ENCODE results near the gene FCHSD1.

DNA sequence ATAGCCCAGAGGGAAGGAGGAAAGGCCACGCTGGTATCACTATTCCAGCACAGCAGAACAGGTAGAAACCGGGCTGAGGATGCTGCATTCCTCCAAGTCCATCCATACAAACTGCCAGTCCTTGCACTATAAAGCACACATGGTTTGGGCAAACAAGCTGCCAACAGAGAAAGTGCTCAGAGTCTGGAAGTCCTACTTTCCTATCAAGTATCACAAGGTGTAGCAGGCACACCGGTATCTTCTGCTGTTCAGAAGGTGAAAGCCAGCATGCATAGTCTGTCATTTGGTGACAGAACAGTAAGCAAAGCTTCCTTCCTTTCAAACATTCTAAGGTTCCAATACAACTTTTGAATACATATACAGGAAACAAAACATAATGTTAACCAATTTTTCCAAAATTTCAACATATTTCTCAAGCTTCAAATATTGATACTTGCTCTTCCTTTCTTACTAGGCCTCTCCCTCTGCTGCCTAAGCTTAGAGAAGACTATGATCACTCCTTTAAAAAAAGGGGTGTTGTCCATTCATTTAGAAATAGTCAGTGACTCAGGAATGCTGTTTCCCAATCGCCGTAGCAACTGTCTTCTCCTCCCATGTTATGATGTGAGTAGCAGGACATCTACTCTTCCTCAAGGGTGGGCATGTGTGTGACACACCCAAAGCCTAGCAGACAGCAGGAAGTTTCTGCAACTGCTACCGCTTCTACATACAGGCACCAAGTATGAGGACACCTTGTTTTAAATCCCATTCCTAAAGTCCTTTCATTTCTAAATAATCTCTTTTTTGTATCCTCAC is 47.1 kb downstream of the FCHSD1 start:
- TF ChIP-seq, protein P1, sequence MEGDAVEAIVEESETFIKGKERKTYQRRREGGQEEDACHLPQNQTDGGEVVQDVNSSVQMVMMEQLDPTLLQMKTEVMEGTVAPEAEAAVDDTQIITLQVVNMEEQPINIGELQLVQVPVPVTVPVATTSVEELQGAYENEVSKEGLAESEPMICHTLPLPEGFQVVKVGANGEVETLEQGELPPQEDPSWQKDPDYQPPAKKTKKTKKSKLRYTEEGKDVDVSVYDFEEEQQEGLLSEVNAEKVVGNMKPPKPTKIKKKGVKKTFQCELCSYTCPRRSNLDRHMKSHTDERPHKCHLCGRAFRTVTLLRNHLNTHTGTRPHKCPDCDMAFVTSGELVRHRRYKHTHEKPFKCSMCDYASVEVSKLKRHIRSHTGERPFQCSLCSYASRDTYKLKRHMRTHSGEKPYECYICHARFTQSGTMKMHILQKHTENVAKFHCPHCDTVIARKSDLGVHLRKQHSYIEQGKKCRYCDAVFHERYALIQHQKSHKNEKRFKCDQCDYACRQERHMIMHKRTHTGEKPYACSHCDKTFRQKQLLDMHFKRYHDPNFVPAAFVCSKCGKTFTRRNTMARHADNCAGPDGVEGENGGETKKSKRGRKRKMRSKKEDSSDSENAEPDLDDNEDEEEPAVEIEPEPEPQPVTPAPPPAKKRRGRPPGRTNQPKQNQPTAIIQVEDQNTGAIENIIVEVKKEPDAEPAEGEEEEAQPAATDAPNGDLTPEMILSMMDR (IDR thresholded peaks at IDR 0.05), result peak in 1 of 5 experiments; percentile 8
- no peak for TF ChIP-seq POLR2A (IDR thresholded peaks at IDR 0.05)
- peak in 1 of 2 donors; percentile 92 for TF ChIP-seq EP300 (IDR thresholded peaks at IDR 0.05)
